CD4-positive, alpha-beta T cell treated with Interleukin-12 subunit alpha and Interleukin-12 subunit beta, for 1 hour (primary cell): ENCODE measurements around the gene SNRPA.
A peak's percentile ranks its signal among the peaks of the same experiment; 100 is the strongest.
"Not testable (repeated sequence)": the region's sequence is repeated elsewhere in the genome, so short reads cannot be mapped to it uniquely, and the experiment has no call there.

ENCODE experiments used
- DNase-seq: peaks from one replicate; pipeline ENCODE4 v3.0.0-alpha.2; 2020

SNRPA gene

GRCh38 chr19:40721936-40722661 is 28.9 kb upstream of the SNRPA start:
- no peak for DNase-seq

GRCh38 chr19:40723661-40724254 is 27.2 kb upstream of the SNRPA start:
- DNase-seq, result no peak

GRCh38 chr19:40724315-40724714 is 26.7 kb upstream of the SNRPA start:
- DNase-seq, result no peak

DNA sequence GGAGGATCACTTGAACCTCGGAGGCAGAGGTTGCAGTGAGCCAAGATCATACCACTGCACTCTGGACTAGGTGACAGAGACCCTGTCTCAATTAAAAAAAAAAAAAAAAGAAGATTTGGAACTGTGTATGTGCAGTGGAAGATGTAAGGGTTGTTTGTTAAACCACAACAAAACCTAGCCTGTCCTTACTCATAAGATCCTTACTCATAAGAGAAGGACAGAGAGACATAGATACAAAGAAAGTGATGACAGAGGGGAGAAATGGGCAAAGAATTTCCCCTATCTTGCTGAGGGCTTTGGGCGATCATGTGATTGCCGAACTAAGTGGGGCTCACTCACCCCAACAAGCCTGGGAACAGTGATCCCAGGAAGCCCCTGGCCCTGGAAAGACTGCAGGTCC is 26.1 kb upstream of the SNRPA start:
- no peak for DNase-seq

DNA sequence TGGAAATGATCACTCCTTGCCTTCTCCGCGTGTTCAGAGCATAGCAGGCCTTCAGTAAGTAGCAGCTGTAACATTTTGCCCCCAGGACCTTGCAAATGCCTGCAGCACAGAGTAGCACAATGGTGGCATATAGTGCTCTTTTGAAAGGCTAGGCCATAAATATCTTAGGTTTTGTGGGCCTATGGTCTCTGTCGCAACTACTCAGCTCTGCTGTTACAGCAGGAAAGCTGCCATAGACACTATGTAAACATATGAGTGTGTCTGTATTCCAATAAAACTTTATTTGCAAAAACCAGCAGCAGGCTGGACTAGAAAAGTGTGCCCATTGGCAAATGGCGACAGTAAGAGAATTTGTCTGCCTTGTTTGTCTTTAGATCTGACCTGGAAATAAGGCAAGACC is 24.7 kb upstream of the SNRPA start:
- DNase-seq, result no peak

GRCh38 chr19:40730065-40730464 is 20.9 kb upstream of the SNRPA start:
- not testable (repeated sequence) for DNase-seq

DNA sequence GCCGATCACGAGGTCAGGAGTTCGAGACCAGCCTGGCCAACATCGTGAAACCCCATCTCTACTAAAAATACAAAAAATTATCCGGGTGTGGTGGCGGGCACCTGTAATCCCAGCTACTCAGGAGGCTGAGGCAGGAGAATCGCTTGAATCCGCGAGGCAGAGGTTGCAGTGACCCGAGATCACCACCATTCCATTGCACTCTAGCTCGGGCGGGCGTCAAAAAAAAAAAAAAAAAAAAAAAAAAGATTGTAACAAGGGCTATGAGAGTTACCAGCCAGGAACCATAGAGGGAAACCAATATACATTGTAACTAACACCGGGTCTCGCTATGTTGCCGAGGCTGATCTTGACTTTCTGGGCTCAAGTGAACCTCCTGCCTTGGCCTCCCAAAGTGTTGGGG is 18.7 kb upstream of the SNRPA start:
- DNase-seq, result not testable (repeated sequence)

GRCh38 chr19:40733149-40733548 is 17.9 kb upstream of the SNRPA start:
- no peak for DNase-seq

DNA sequence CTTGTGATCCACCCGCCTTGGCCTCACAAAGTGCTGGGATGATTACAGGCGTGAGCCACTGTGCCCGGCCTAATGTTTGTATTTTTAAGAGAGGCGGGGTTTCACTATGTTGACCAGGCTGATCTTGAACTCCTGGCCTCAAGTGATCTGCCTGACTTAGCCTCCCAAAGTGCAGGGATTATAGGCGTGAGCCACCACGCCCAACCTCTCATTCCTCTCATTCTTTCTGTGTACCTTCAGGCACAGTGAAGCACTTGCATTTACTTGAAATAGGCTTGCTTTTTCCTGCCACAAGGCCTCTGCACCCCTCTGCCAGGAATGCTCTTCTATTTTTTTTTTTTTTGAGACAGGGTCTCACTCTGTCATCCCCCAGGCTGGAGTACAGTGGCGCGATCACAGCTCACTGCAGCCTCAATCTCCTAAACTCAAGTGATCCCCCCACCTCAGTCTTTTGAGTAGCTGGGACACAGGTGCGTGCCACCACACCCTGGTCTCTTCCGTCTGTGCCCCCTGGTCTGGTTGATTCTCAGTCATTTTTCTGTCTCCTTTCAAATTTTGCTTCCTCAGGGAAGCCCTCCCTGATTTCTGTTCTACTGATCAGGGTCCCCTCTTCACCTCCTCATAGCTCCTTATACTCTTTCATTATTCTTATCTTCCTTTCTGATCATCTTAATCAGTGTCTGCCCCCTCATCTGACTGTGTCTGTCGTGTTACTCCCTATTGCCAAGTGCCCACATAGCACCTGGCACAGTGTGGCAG is 15.8 kb upstream of the SNRPA start:
- no peak for DNase-seq

DNA sequence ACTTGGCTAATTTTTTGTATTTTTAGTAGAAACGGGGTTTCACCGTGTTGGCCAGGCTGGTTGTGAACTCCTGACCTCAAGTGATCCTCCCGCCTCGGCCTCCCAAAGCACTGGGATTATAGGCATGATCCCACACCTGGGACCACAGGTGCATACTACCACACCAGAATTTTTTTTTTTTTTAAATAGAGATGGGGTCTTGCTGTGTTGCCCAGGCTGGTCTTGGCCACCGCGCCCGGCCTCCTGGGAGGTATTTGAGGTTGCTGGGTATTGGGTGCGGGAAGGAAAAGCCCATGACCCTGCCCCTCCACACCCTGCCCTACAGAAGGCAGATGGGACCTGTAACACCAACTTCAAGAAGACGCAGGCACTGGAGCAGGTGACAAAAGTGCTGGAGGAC is 14.3 kb upstream of the SNRPA start:
- no peak for DNase-seq

DNA sequence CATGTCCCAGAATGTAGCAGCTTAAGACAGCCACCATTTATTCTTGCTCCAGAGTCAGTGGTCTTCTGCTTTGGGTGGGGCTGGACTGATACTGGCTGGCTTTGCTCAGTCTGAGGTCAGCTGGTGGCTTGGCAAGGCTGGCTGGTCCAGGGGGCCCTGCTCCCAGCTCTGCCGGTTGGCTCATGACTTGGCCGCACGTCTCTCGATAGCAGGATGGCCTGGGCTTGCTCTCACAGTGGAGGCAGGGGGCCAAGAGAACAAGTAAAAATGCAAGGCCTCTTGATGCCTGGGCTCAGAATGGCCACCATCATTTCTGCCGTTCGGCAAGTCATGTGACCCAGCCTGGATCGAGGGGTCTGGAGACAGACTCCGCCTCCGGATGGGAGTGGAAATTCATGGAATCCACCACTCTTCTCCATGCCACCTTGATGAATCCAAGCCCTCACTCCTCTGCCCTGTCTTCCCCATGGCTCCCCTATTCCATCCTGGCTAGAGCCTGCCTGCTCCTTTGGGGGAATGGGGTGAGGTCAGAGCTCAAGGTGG is 13.8 kb upstream of the SNRPA start:
- DNase-seq, result no peak

DNA sequence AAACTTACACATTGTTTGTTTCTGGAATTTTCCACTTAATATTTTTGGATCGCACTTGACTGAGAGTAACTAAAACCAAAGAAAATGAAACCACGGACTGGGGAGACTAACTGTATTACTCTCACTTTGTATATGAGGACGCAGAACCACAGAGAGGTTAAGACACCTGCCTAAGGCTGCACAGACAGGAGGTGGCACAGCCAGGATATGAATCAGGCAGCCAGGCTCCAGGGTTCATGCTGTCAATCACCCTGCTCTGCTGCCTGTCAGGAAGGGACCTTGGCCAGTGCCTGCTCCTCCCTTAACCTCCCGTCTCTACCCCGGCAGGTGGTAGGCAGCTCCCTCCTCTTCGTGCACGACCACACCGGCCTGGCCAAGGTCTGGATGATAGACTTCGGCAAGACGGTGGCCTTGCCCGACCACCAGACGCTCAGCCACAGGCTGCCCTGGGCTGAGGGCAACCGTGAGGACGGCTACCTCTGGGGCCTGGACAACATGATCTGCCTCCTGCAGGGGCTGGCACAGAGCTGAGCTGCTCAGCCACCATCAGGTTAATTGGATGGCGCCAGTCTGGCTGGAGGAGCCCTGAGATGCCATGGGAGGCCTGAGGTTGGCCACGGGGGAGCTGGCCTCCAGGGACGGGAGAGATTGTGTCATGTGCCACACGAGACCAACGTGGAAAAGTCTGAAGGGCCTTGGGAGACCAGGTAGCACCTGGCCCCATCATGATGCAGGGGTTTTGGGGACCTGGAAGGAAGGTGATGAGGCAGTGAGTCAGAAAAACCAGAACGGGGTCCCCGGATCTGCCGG is 11.8 kb upstream of the SNRPA start:
- no peak for DNase-seq

DNA sequence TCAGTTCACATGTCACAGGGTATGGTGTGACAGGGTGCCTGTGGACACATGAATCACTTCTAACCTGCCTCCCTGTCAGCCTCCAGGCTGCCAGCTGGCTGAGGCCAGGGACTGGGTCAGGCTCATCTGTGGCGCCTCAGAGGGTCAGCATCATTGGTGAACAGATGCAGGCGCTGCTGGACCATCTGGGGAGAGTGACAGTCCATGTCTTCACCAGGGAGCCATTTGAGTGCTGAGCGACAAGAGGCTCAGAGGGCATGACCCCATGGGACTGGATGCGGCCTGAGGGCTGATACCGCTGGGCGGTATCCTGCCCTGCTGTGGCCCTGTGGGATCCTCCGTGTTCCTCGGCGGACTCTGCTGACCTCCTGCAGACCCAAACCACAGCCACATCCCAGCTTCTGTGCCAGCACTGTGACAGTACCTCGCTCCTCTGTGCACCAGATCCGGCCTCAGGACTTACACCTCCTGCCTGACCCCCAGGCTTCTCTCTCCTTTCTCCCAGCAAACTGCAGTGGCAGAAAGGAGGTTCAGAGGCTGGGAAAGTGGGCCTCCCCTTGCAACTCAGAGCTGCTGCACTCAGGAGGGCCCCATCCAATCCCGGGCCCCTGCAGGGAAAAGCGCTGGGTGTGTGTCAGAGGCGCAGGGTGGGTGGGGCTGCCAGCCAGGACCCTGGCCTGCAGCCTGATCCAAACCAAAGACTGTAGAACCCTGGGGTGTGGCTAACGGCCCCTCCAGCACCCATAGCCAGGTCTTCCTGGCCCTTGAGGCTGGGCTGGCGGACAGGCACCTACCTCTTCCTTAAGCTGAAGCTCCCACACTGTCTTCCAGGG is 10.9 kb upstream of the SNRPA start:
- DNase-seq, result no peak

DNA sequence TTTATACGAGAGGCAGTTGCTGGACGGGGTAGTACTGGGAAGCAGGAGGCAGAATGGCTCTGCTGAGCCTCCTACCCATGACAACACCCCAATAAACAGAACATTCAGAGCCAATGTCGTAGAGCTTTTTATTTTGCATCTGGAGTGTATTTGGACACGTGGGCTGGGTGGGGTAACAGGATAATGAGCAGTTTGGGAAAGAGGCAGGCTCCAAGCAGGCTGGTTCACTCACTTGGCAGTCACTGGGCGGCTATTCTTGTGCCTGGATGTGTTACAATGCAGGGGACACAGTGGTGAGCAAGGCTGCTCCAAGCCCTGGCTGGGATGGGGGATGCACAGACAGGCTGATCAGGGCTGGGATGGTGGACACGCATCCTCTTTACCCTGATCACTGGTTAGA is 10.3 kb upstream of the SNRPA start:
- no peak for DNase-seq

DNA sequence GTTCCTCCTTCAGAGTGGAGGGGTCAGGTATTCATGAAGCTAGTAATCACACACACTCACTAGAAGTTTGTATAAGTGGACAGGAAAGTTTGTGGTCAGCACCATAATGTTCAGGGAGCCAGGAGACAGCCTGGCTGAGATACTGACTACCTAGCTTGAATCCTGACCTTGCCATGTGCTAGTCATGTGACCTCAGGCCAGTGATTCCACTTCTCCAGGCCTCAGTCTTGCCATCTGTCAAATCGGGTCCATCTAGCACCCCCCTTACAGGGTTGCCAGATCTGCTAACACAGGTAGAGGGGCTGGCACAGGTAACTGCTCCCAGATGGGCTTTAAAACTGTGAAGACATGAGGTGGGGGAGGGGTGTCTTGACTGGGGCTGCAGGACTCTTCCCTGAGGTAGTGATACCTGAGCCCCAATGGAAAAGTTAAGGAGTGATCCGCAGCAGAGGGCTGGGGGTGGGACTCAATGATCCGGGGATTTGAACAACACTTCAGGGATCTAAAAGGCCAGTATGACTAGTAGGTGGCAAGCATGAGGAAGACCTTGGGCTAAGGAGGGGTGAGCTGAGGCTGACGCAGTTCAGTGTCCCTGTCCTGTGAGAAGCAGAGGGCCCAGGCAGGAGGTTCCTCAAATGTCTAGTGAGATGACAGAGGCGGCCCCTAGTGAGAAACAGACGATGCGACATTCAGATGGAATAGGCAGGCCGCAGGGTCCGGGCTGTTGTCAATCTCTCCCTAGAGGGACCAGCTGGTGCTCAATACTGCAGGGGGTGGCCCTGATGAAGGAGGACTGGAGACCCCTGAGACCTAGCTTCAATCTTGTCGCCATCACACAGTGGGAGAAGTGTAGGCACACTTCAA is 9.2 kb upstream of the SNRPA start:
- DNase-seq, result no peak

- no peak for DNase-seq
Measured at GRCh38 chr19:40742477-40742876, 8.5 kb upstream of the SNRPA start.

GRCh38 chr19:40742886-40743285 is 8.1 kb upstream of the SNRPA start:
- DNase-seq, result no peak

DNA sequence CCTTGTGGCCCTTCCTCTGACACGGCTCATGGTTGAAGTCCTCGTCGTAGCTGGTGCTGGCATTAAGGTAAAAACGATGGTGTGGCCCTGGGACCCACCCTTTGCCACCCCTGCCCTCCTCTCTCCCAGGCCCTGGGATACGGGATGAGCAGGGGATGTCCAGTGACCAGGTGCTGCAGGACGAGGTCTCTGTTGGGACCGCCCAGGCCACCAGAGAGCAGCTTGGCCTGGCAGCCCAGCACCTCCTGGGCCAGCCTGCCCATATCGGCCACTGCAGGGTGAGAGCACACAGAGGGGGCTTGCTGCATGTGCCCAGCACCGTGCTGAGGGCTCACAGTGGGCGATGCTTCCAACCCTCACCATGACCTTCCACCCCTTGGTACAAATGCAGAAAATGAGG is 7.1 kb upstream of the SNRPA start:
- DNase-seq, result no peak

DNA sequence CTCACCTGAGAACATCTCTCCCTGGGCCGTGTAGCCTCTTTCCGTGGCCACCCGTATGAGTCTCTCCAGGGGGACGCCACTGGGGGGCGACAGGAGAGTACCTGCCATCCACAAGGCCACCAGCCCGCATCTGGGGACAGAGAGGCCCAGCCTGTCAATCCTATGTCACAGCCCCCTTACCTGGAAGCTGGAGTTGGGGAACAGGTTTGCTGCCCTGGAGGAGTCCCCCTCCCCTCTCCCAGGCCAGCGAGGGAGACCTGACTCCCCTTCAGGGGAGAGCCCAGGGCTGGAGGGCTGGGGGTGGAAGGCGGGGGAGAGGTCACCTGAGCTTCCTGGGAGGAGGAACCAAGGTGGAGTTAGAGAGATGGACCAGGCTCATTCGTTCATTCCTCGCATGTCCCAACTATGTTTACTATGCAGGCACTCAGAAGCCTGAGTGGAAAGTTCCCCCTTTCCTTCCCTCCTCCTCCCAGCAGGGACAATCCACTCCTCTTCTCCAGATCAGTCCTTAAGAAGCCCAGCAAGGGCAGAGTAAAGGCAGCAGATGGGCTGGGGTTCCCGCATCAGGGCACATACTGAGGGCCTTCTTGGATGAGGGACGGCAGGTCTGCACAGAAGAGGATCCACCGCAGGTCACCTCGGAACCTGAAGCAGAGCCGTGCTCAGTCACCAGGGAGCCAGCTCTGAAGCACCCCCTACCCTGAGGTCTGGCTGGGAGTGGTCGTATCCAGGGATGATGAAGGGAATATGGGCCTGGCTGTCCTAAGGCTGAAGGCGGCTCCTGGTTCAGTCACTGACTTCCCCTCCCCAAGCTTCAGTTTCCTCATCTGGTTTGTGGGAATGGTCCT is 6.2 kb upstream of the SNRPA start:
- DNase-seq, result peak; percentile 42

- no peak for DNase-seq
Measured at GRCh38 chr19:40745402-40745780, 5.6 kb upstream of the SNRPA start.
